Activated naive CD8-positive, alpha-beta T cell treated with anti-CD3 and anti-CD28 coated beads, Interleukin-2, amount 50 U/mL, for 24 hours (primary cell): ENCODE results near the gene PHF20.
"Not testable (repeated sequence)": the region's sequence is repeated elsewhere in the genome, so short reads cannot be mapped to it uniquely, and the experiment has no call there.

ENCODE experiments used
- ATAC-seq: fragments of 150-1000 bp; cut with Tn5 transposase; one replicate; pipeline ENCODE4 v1.10.0; 2021
- DNase-seq: peaks from one replicate; pipeline ENCODE4 v3.0.0; 2021
- H3K27ac Mint-ChIP-seq: one replicate; pipeline ENCODE4 v1.8.0; 2021; ENCODE audit warnings: mild to moderate bottlenecking, mixed read lengths
- H3K27me3 Mint-ChIP-seq: one replicate; pipeline ENCODE4 v1.8.0; 2021; ENCODE audit warnings: mixed read lengths
- H3K36me3 Mint-ChIP-seq: one replicate; pipeline ENCODE4 v1.8.0; 2021; ENCODE audit warnings: low read depth, mixed read lengths
- H3K4me1 Mint-ChIP-seq: one replicate; pipeline ENCODE4 v1.8.0; 2021; ENCODE audit warnings: mixed read lengths
- H3K4me3 Mint-ChIP-seq: one replicate; pipeline ENCODE4 v1.8.0; 2021; ENCODE audit warnings: mild to moderate bottlenecking, moderate library complexity, mixed read lengths
- H3K9me3 Mint-ChIP-seq: one replicate; pipeline ENCODE4 v1.8.0; 2021; ENCODE audit warnings: mixed read lengths

PHF20 gene

DNA sequence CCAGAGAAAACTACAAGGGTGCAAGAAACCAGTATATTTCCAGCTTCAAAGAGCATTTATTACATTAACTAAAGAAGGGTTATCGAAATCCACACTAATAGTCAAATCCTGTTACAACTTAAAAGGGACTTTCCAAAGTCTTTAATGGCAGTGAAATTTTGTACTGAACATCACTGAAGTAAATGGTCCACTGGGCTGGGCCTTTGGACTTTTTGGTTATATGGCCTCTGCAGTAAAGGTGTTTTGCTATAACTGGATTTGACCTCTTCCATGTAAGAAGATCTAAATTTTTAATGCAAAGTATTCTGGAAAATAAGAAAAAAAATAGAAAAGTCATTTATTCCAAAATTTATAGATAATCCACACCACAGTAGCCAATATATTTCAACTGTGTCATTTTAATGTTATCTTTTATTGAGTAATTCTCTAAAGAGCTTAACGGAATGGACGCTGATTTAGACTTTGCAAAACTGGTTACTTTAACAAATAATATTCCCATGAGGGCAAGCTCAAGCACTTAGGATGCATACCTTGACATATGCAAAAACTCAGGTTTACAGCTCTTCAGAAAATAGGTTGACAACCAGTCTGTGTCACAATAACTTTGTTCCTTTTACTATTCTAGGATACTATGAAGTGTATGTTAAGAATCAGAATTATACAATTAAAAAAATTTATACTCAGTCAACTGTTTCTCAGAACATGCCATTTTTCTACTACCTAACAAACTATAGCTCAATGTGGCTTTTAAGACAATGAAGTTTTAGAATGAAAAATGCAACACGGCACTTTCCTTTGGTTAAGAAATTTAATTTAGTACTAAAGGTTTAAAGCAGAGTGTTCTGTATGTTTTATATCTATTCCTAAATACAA lies 36.8 kb upstream of the PHF20 start:
- Mint-ChIP-seq H3K4me3 (peak overlapping the region; percentile 67), H3K27ac (peak overlapping the region; percentile 73), H3K27me3 (no peaks in the 10 kb centered on the region), H3K36me3 (peaks cover 82% of the 10 kb centered on the region), H3K9me3 (no peaks in the 10 kb centered on the region), H3K4me1 (peaks cover 86% of the 10 kb centered on the region)
- DNase-seq (no peak), ATAC-seq (no peak)

DNA sequence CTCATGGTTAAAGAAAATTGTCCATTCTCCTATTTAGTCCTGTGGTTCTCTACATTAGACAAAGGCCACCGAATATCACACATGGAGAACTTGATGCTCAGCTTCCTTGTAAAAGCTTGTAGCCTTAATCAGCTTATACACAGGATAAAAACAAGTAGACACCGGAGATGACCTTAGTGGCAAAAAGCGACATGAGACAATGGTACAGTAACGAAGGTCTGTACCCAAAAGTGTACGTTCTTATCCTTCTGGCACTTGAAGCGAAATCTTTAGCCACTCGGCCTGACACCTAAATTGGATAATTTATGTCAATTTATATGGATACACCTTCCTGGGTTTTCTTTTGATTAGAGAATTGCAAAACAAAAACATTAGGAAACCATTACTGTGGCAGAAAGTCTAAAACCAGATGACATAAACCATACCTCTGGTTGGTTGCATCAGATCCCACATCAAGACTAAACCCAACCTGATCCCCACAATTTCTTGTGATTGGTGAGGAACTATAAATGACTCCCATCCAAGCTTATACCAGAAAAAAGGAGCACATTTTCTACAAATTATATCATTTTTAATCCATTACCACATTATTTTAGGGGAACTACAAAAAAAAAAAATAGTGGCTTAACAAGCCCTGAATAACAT lies 35.9 kb upstream of the PHF20 start:
- no peak for DNase-seq
- H3K27ac Mint-ChIP-seq: peak overlapping the region; percentile 62
- H3K4me1 Mint-ChIP-seq: peaks cover 86% of the 10 kb centered on the region
- no peaks in the 10 kb centered on the region for H3K27me3 Mint-ChIP-seq
- H3K9me3 Mint-ChIP-seq: no peaks in the 10 kb centered on the region
- ATAC-seq: no peak
- H3K4me3 Mint-ChIP-seq: peak overlapping the region; percentile 67
- peaks cover 84% of the 10 kb centered on the region for H3K36me3 Mint-ChIP-seq

DNA sequence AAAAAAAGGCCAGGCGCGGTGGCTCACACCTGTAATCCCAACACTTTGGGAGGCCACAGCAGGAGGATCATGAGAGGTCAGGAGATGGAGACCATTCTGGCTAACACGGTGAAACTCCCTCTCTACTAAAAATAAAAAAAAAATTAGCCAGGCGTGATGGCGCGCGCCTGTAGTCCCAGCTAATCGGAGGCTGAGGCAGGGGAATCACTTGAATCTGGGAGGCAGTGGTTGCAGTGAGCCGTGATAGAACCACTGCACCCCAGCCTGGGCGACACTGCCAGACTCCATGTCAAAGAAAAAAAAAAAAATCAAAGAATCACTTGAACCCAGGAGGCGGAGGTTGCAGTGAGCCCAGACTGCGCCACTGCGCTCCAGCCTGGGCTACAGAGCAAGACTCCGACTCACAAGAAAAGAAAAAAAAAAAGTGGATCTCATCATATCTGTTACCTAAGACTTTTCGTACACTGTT lies 33.9 kb upstream of the PHF20 start:
- DNase-seq (no peak), ATAC-seq (no peak)
- peaks cover 75% of the 10 kb centered on the region for H3K4me1 Mint-ChIP-seq
- no peaks in the 10 kb centered on the region for H3K9me3 Mint-ChIP-seq
- H3K27ac Mint-ChIP-seq: peak overlapping the region; percentile 91
- peaks cover 83% of the 10 kb centered on the region for H3K36me3 Mint-ChIP-seq
- H3K4me3 Mint-ChIP-seq: peak overlapping the region; percentile 79
- H3K27me3 Mint-ChIP-seq: no peaks in the 10 kb centered on the region

DNA sequence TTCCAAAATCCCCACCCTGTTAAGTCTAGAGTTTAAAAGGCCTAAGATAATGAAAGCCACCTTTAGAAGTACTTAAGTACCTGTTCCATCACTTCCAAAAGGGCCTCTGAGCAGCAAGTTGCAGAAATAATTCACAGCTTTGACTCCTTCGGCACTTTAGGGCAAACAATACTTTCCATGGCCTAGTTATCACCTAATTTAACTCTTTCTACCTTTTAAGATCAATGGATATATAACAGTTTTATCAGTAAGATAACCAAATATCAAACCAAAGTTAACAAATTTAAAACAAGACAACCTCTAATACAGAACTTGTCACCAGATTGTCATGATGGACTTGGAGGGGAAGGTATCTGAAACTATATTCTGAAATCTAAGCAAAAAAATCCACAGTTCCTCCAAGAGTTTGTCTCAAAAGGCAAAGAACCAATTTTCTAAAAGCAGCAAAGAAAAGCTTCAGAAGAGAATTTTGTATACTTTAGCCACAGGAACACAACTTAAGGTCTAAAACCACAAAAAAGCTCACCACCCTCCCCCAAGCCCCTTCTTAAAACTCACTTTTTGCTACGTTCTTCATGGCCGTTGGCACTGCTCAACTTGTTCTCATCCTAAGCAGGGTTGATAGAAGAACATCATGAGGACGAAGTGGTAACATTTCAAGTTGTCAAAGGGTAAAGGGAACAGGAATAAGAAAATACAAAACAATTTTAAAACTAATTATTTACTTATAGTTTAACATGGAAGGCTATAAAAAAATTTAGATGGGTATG lies 33.2 kb upstream of the PHF20 start:
- H3K27ac Mint-ChIP-seq: peak overlapping the region; percentile 91
- H3K4me3 Mint-ChIP-seq: peak overlapping the region; percentile 79
- no peak for DNase-seq
- H3K4me1 Mint-ChIP-seq: peaks cover 75% of the 10 kb centered on the region
- peaks cover 76% of the 10 kb centered on the region for H3K36me3 Mint-ChIP-seq
- no peaks in the 10 kb centered on the region for H3K27me3 Mint-ChIP-seq
- no peak for ATAC-seq
- no peaks in the 10 kb centered on the region for H3K9me3 Mint-ChIP-seq

DNA sequence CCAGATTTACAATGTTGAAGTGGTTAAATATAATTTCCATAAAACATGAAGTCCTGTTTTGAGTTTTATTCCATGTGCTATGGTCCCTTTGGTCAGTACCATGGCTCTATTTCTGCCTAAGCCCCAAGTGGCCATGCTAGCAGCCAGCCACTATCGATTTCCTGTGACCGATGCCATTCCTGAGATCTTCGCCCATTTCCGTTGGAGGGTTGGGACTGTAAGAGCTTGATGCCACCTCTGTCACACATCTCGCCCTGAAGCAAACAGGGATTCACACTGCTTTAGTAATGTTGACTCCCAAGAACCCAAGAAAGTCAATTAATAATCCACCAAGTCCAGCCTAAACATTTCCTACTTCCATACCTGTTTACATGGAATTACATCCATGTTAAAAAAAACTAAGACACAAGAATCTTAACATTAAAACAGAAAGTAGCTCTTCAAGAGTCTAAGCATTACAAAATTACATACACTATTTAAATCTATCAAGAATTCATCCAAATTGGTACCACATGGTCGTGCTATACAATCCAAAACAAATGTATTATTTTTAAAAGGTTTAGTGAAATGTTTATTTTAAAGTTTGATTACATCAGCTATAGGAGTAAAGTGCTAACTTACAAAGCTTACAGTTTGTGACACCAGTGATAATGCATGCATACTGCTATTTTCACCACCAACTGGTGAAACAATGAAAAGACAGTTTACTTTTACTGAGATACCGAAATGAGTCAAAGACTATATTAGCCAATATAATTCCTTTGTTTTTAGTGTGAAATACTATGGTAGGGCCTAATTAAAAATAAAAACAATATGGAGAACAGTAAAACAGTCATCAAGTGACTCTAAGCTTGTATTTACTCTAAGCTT lies 32.3 kb upstream of the PHF20 start:
- ATAC-seq: no peak
- no peaks in the 10 kb centered on the region for H3K27me3 Mint-ChIP-seq
- H3K4me1 Mint-ChIP-seq: peaks cover 75% of the 10 kb centered on the region
- peaks cover 67% of the 10 kb centered on the region for H3K36me3 Mint-ChIP-seq
- H3K27ac Mint-ChIP-seq: peak overlapping the region; percentile 99
- DNase-seq: no peak
- peak overlapping the region; percentile 97 for H3K4me3 Mint-ChIP-seq
- no peaks in the 10 kb centered on the region for H3K9me3 Mint-ChIP-seq

DNA sequence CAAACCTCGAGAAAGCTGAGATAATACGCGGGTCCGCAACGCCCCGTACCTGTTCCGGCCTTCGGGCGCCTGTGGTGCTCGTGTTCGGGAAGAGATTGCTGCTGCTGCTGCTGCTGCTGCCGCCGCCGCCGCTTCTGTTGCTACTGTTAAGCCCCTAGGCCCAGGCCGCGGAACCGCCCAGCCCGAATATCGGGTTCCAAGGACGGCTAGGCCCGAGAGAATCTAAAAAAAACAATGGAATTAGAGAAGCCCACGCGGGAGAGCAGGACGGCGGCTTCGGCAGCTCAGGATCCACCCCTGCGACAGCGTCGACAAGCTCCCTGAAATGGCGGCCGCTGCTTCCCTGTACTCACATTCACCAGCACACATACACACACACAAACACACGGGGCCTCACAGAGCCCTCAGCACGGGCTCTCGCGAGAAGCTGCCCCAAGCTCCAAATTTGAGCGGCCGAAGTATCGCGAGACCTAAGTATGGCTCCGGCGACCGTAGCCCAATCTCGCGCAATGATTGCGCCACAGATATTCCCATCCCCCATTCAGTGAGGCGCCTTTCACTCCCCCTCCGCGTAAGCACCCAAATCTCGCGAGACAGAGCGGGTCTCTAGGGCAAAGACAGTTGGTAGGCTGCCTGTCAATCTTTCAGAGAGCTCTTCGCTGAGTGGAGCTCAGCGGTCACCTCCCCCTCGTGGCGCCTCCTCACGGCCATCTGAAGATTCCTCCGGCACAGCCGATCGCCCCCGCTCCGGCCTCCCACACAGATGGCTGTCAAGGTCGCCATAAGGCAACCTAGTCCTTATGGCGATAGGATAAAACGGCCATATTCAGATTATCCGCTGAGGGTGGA lies 29.7 kb upstream of the PHF20 start, which contains the start of gene RBM39:
Gene RBM39, minus strand, starts transcription at position 369 of the 849 bp plus-strand sequence. CDS start 1,386 bp downstream, outside the sequence.
- Mint-ChIP-seq H3K27me3 (no peaks in the 10 kb centered on the region), H3K4me1 (peaks cover 52% of the 10 kb centered on the region), H3K36me3 (peaks cover 46% of the 10 kb centered on the region), H3K27ac (peak within 1 kb of the TSS; percentile 99), H3K9me3 (no peaks in the 10 kb centered on the region), H3K4me3 (peak within 1 kb of the TSS; percentile 97)
- DNase-seq (peak; percentile 98), ATAC-seq (peak; percentile 93)

DNA sequence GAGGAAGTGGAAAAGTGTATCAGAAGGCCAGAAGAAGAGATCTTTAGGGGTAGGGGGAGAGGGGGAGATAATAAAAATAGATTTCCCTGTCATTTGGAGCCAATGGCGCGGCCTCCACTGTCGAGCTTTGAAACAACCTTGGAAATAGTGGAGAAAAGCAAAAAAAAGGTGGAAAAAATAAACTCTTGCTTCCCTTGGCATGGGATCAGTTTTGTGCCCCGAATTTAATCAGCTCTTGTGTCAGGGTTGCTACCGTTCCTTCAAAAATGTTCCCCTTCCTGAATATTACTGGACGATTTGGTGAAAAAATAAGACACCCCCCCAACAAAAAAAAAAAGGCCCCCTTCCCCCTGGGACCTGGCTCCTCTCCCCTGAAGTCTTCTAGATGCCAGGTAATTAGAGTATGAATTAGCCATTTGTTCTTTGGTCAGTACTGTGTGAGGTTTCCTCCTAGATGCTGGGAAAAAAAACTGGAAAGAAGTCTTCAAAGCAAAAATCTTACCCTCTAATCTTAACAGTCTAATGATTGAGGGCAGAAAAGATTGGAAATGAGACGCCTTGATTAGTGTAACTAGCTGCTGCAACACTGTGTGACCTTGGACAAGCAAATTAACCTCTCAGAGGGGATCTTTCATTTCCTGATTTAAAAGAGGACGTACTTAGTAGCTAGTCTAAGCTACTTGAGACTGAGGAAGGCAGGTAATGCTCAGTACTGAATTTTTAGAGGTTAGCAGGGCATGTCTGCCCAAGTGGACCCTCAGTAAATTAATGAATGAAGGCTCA lies 28.9 kb upstream of the PHF20 start:
- H3K9me3 Mint-ChIP-seq: no peaks in the 10 kb centered on the region
- DNase-seq (no peak), ATAC-seq (no peak)
- H3K27me3 Mint-ChIP-seq: no peaks in the 10 kb centered on the region
- H3K4me3 Mint-ChIP-seq: peak overlapping the region; percentile 97
- H3K4me1 Mint-ChIP-seq: peaks cover 44% of the 10 kb centered on the region
- peaks cover 40% of the 10 kb centered on the region for H3K36me3 Mint-ChIP-seq
- peak overlapping the region; percentile 99 for H3K27ac Mint-ChIP-seq

DNA sequence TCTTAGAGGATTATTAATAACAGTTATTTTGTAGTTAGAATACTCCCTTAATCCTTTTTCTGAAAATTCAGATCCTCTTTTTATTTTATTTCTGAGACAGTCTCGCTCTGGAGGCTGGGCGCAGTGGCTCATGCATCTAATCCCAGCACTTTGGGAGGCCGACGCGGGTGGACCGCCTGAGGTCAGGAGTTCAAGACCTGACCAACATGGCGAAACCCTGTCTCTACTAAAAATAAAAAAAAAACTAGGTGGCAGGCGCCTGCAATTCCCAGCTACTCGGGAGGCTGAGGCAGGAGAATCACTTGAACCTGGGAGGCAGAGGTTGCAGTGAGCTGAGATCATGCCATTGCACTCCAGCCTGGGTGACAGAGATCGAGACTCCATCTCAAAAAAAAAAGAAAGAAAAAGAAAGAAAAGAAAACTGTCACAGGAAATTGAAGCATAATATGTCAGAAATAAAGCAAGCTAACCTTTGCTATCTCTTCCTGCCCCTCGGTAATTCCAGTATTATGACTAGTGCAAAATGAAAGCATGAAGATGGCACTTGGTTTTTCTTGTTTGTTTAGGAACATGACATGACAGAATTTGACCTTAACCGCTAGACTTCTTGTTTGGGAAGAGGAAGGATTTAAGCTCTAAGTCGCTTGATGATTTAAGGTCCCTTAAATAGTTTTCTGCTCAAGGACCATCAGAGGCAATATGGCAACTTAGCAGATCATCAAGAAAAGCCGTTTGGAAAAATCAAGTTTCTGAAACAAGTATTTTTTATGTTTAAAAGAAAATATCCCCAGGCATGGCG lies 27.9 kb upstream of the PHF20 start:
- ATAC-seq (no peak), DNase-seq (peak; percentile 22)
- no peaks in the 10 kb centered on the region for H3K27me3 Mint-ChIP-seq
- H3K27ac Mint-ChIP-seq: peak overlapping the region; percentile 99
- H3K4me3 Mint-ChIP-seq: peak overlapping the region; percentile 97
- H3K36me3 Mint-ChIP-seq: peaks cover 30% of the 10 kb centered on the region
- peaks cover 34% of the 10 kb centered on the region for H3K4me1 Mint-ChIP-seq
- no peaks in the 10 kb centered on the region for H3K9me3 Mint-ChIP-seq

DNA sequence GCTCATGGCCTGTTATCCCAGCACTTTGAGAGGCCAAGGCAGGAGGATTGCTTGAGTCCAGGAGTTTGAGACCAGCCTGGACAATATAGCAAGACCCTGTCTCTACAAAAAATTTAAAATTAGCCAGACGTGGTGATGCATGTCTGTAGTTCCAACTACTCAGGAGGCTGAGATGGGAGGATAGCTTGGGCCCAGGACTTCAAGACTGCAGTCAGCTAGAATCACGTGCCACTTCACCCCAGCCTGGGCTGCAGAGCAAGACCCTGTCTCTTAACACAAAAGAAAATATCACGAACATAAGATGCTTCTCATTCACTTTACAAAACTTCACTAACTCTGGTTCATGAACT lies 27.3 kb upstream of the PHF20 start:
- peaks cover 31% of the 10 kb centered on the region for H3K4me1 Mint-ChIP-seq
- peak overlapping the region; percentile 97 for H3K4me3 Mint-ChIP-seq
- H3K27ac Mint-ChIP-seq: peak overlapping the region; percentile 99
- DNase-seq, ATAC-seq, H3K9me3 Mint-ChIP-seq, H3K27me3 Mint-ChIP-seq: not testable (repeated sequence)
- H3K36me3 Mint-ChIP-seq: peaks cover 26% of the 10 kb centered on the region

DNA sequence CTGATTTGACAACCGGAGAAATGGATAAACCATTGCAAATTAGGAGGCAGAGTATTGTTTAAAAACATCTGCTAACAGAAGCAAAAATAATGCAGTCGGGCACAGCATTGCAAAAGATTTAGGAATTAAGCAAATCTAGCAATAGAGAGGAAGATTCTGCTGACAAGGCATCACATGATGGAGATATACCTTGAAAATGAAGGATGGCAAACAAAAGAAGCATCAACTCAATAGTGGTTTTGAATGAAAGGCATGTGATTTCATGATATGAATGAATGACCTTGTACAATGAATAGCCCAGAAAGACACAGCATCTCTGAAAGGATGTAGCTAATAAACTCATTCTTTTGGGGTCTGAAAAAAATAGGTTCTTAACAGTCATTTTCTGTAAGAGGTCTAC lies 21.2 kb upstream of the PHF20 start:
- no peak overlapping the region for H3K27ac Mint-ChIP-seq
- no peak for ATAC-seq

DNA sequence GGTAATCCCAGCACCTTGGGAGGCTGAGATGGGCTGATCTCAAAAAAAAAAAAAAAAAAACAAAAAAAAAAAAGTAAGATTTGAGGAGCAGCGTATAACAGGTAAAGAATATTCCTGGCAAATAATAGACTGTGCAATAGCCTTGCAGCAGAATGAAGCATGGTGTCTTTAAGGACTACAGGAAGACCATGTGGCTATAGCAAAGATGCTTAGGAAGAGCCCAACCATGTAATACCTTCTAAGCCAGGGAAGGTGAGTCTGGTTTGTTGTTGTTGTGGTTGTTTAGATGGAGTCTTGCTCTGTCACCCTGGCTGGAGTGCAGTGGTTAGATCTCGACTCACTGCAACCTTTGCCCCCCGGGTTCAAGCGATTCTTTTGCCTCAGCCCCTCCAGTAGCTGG lies 15.4 kb upstream of the PHF20 start:
- Mint-ChIP-seq H3K4me3 (no peak overlapping the region), H3K36me3 (no peaks in the 10 kb centered on the region), H3K27me3 (no peaks in the 10 kb centered on the region), H3K27ac (no peak overlapping the region), H3K9me3 (no peaks in the 10 kb centered on the region), H3K4me1 (peaks cover 4% of the 10 kb centered on the region)
- ATAC-seq (no peak), DNase-seq (no peak)

More for the DNA sequence above, 21.2 kb upstream of the PHF20 start:
- no peak for DNase-seq
- Mint-ChIP-seq H3K4me3 (no peak overlapping the region), H3K9me3 (no peaks in the 10 kb centered on the region), H3K27me3 (no peaks in the 10 kb centered on the region), H3K36me3 (no peaks in the 10 kb centered on the region), H3K4me1 (no peaks in the 10 kb centered on the region)

DNA sequence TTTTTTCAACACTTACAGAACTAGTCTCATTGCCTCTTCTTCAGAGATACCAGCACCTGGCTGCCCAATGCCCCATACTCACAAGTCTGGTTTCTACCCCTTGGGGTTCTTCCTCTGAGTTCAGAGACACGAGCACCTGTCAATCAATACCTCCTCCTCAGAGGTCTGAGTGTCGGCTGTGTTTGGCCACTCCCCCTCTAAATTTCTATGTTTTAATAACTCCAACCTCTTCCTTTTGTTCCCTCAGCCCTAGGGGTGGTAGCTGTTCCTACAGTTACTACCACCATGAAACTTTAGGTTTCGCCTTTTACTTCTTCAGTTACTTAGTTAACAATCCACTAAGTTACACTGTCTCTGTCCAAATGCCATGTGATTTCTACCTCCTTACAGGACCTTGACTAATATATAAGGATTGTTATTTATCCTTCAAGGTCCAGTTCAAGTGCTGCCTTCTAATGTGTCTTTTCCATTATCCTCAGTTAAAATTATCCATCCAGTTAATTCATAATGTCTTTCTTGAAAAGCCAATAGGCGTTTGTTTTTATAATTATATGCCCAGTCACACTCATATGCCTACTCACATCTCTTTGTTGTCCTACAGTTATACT lies 14.6 kb upstream of the PHF20 start:
- Mint-ChIP-seq H3K27me3 (no peaks in the 10 kb centered on the region), H3K27ac (no peak overlapping the region), H3K4me3 (no peak overlapping the region), H3K36me3 (no peaks in the 10 kb centered on the region), H3K4me1 (peaks cover 4% of the 10 kb centered on the region), H3K9me3 (no peaks in the 10 kb centered on the region)
- DNase-seq (no peak), ATAC-seq (no peak)
